Fibroblast of upper back skin (primary cell): ENCODE data around the gene EME2.

ENCODE experiments used
- DNase-seq: peaks from one replicate; pipeline ENCODE4 v3.0.0-alpha.2; 2013

The EME2 gene

DNA sequence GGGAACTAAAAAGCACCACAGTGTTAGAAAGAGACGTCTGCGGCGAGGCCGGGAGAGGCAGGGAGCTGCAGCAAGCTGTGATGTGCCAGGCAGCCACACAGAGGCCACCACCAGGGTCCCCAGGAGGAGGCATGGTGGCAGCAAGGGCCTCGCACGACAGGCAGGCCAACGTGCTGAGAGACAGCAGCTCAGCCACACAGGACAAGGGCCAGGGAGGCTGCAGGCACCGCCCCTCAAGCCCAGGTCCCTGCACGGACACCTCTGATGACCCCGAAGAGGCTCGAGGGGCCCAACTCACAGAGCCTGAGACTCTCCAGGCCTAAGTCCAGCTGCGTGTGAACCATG is 48.3 kb downstream of the EME2 start:
- no peak for DNase-seq

DNA sequence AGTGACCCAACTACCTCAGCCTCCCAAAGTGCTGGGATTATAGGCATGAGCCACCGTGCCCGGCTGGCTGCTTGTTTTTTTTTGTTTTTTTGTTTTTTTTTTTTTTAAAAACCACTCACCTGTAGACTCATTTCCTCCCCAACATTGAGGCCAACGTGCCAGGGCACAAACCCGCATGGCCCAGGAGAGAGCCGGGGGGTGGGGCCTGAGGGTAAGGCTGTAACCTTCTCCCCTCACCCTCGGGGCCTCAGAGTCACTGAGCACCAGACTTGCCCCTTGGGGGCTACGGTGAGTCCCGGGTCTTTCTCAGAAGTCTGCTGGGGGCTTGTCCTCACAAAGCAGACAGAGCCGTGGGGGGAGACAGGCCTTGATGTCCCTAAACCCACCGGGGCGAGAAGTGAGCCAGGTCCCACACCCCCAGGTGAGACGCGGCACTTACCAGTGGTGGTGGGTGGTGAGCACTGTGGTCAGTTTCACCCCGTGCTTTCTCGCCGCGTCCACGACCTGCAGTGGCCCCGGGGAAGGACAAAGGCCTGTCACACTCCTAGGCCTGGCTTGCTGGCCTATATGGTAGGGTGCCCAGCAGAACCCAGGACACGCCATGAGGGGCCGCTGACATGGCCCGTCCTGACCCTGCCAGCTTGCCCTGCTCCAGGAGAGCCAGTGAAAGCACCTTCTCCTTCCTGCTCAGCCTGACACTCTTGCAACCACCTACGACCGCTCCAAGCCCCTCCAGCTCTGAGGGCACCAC is 49.4 kb downstream of the EME2 start:
- no peak for DNase-seq

DNA sequence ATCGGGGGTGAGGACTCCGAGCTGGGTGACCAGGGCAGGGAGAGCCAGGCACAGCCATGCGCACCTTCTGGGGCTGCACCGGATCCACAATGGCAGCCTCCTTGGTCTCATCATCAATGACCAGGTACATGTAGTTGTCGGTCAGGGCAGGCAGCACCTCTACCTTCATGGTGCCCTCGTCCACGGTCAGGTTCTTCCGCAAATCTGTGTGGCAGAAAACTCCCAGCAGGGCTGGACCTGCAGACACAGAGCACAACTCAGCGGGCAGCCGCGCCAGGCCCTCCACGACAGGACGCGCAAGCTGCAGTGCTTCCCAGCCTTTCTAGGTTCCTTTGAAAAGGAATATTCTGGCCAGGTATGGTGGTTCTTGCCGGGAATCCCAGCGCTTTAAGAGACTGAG is 50.2 kb downstream of the EME2 start:
- DNase-seq, result no peak

DNA sequence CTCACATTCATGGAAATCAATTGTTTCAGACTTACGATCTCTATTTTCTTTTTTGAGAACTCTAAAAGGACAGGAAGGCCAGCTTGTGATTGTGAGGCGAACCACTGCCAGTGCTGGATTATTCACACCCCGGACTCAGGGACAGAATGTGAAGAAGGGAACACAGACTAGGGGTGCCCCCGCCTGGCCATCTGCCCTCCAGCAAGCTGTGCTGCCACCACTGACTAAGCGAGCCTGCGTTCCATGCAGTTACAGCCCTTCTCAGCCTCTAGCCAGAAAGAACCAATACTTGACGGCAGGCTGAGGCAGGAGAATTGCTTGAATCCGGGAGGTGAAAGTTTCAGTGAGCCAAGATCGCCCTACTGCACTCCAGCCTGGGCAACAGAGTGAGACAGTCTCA is 51.2 kb downstream of the EME2 start:
- DNase-seq, result peak; percentile 14

DNA sequence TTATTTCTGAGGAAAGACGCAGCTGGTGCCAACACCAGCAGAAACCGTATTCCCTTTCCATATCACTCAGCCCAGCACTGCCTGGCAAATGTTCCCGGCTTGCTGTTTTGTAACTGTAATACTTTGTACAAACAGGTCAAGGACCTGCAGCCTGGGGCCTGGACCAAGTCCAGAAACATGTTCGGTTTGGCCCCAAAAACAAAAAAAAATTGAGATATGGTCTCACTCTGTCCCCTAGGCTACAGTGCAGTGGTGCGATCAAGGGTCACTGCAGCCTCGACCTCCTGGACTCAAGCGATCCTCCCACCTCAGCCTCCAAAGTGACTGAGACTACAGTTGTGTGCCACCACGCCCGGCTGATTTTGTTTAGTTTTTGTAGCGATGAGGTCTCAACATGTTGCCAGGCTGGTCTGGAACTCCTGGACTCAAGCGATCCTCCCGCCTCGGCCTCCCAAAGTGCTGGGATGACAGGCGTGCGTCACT is 52.8 kb downstream of the EME2 start:
- no peak for DNase-seq
